ENCODE data around the gene P2RX2. TPM values are rescaled to one million over a fixed set of nuclear protein-coding genes. Genes with fewer than 3 reads are reported as not detected.

P2RX2 gene
- total RNA-seq, 6 donors from 2014 or later = 0.27 to 4.4 (median 1.00) TPM; not detected in 2

DNA sequence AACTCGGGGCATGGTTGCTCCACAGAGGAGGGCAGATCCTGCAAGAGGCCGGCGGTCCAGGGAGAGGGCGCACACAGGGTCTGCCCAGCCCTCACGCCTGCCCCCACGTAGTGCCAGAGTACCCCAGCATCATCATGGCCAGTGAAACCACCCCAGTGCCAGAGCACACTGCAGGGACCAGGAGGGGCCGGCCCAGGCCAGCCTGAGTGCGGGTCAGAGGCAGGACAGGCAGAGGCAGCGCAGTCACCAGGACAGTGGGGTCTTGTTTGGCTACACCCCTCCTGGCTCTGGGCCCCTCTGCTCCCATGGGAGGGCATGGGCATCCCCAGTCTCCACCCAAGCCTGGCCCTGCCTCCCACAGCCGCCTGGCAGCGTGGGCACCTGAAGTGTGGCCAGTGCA lies 42.9 kb upstream of the P2RX2 start:
- Histone ChIP-seq H3K36me3 (peaks cover 6 to 67% (median 49%) of the 10 kb centered on the region in 4 donors), H3K4me3 (no peak overlapping the region), H3K4me1 (peaks cover 0 to 11% (median 2%) of the 10 kb centered on the region in 4 donors), H3K27ac (no peak overlapping the region), H3K27me3 (no peaks in the 10 kb centered on the region), H3K9me3 (no peaks in the 10 kb centered on the region)
- DNase-seq (peak in 1 of 2 donors; percentile 78), ATAC-seq (ENCODE audit: low FRiP score in 2 of 2) (no peak)
- TF ChIP-seq POLR2AphosphoS5 (IDR thresholded peaks at IDR 0.05) = no peak
- TF ChIP-seq, protein P1, sequence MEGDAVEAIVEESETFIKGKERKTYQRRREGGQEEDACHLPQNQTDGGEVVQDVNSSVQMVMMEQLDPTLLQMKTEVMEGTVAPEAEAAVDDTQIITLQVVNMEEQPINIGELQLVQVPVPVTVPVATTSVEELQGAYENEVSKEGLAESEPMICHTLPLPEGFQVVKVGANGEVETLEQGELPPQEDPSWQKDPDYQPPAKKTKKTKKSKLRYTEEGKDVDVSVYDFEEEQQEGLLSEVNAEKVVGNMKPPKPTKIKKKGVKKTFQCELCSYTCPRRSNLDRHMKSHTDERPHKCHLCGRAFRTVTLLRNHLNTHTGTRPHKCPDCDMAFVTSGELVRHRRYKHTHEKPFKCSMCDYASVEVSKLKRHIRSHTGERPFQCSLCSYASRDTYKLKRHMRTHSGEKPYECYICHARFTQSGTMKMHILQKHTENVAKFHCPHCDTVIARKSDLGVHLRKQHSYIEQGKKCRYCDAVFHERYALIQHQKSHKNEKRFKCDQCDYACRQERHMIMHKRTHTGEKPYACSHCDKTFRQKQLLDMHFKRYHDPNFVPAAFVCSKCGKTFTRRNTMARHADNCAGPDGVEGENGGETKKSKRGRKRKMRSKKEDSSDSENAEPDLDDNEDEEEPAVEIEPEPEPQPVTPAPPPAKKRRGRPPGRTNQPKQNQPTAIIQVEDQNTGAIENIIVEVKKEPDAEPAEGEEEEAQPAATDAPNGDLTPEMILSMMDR (IDR thresholded peaks at IDR 0.05) = no peak
- no peak for TF ChIP-seq POLR2A (IDR thresholded peaks at IDR 0.05)
- no peak for TF ChIP-seq EP300 (IDR thresholded peaks at IDR 0.05)
- 98 to 99% methylated on average over 7 to 11 of the region's 11 CpGs for WGBS, 2 donors

DNA sequence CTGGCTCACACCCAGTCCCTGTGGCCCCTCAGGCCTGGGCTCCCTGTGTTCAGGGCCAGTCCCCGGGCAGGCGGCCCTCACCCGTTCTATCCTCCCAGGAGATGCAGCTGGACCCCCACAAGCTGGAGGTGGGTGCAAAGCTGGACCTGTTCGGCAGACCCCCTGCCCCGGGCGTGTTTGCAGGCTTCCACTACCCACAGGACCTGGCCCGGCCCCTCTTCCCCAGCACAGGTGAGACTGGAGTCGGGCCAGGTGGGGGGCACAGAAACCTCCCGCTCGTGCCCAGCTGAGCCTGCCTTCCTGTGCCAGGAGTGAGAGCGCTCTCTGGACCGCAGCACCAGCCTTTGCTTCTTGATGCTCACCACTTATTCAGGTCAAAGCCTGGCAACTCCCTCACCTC lies 41.9 kb upstream of the P2RX2 start:
- 92 to 98% methylated on average over 9 to 12 of the region's 12 CpGs for WGBS, 2 donors
- no peak for ATAC-seq (ENCODE audit: low FRiP score in 2 of 2)

DNA sequence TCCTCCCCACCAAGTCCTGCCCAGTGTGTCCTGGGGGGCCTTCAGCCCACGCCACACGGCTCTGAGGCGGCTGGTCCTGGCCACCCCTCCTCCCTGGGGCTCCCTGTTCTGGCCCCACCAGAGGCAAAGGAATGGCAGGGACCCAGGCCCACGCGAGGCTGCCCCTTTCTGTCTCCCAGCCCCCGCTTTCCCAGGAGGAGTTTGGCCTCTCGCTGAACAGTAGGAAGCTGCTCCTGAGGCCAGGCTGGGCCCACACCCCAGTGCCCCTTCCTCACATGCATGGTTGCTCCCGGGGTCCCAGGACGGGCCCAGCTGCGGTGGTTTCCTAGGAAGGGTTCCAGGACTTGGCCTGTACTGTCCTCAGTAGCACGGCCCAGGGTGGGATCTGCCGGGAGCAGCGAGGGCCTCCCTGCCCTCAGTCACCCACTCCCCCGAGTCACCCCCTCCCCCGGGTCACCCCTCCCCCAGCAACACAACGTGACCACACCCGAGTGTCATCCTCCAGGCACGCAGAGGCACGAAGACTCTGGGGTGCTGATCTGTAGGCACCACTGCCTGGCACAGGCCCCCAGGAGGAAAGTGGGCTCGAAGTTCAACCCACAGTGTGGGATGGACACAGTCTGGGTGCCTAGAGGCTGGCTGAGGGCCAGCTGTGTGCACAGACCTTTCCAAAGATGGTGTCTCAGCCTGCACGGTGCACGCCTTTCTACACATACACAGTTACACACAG lies 41.2 kb upstream of the P2RX2 start:
- Histone ChIP-seq H3K36me3 (peaks cover 6 to 73% (median 47%) of the 10 kb centered on the region in 4 donors), H3K9me3 (no peaks in the 10 kb centered on the region), H3K4me3 (no peak overlapping the region), H3K4me1 (peaks cover 0 to under 1% (median 0%) of the 10 kb centered on the region in 4 donors), H3K27me3 (no peaks in the 10 kb centered on the region), H3K27ac (no peak overlapping the region)
- TF ChIP-seq EP300 (IDR thresholded peaks at IDR 0.05) = no peak
- TF ChIP-seq POLR2AphosphoS5 (IDR thresholded peaks at IDR 0.05) = no peak
- TF ChIP-seq POLR2A (IDR thresholded peaks at IDR 0.05) = no peak
- TF ChIP-seq, protein P1 (IDR thresholded peaks at IDR 0.05) = no peak
- ATAC-seq (ENCODE audit: low FRiP score in 2 of 2) (no peak), DNase-seq (peak in 1 of 2 donors; percentile 68)
- WGBS, 2 donors = 89 to 91% methylated on average over 9 to 21 of the region's 22 CpGs

More for the DNA sequence above, 41.9 kb upstream of the P2RX2 start:
- peaks cover 6 to 70% (median 44%) of the 10 kb centered on the region in 4 donors for H3K36me3 ChIP-seq
- TF ChIP-seq POLR2AphosphoS5 (IDR thresholded peaks at IDR 0.05) = no peak
- TF ChIP-seq, protein P1 (IDR thresholded peaks at IDR 0.05) = no peak
- TF ChIP-seq POLR2A (IDR thresholded peaks at IDR 0.05) = no peak
- no peak for TF ChIP-seq EP300 (IDR thresholded peaks at IDR 0.05)
- H3K27me3 ChIP-seq = no peaks in the 10 kb centered on the region
- peaks cover 0 to 7% (median under 1%) of the 10 kb centered on the region in 4 donors for H3K4me1 ChIP-seq
- H3K9me3 ChIP-seq = no peaks in the 10 kb centered on the region
- DNase-seq = peak in 1 of 2 donors; percentile 68
- H3K4me3 ChIP-seq = no peak overlapping the region
- no peak overlapping the region for H3K27ac ChIP-seq

DNA sequence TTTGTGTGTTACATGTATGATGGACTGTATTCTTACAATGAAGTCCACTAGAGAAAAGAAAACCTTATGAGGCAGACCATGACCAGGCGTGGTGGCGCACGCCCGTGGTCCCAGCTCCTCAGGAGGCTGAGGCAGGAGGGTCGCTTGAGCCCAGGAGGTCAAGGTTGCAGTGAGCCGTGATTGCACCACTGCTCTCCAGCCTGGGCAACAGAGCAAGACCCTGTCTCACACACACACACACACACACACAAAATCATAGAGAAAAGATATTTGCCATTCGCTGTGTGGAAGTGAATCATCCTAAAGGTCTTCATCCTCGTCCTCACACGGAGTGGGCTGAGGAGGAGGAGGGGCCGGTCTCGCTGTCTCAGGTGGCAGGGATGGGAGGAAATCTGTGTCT lies 40.5 kb upstream of the P2RX2 start:
- H3K4me3 ChIP-seq = no peak overlapping the region
- H3K9me3 ChIP-seq = no peaks in the 10 kb centered on the region
- no peaks in the 10 kb centered on the region for H3K4me1 ChIP-seq
- TF ChIP-seq EP300 (IDR thresholded peaks at IDR 0.05) = no peak
- no peaks in the 10 kb centered on the region for H3K27me3 ChIP-seq
- ATAC-seq (ENCODE audit: low FRiP score in 2 of 2) (no peak), DNase-seq (peak in 1 of 2 donors; percentile 46)
- no peak overlapping the region for H3K27ac ChIP-seq
- H3K36me3 ChIP-seq = peaks cover 6 to 78% (median 53%) of the 10 kb centered on the region in 4 donors
- 90% methylated on average over 5 to 11 of the region's 11 CpGs for WGBS, 2 donors

DNA sequence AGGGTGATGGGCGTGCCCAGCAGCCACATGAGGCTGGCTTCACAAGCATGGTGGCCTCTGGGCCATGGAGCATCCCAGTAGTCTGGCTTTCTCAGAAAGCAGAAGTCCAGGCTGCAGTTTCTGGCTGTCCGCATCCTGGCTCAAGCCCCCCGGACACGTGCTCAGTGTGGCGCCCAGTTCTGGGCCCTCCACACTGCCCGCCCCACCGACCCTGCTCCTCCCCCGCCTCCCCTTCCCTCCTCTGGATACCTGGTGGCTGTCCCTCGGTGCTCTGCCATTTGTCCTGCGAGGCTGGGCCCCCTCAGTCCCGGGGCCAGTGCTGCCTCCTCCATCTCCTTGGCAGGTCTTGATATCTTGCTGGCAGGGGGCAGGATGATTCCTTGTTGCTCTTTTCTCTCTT lies 39.8 kb upstream of the P2RX2 start:
- Histone ChIP-seq H3K27me3 (no peaks in the 10 kb centered on the region), H3K4me1 (no peaks in the 10 kb centered on the region), H3K4me3 (no peak overlapping the region), H3K9me3 (no peaks in the 10 kb centered on the region), H3K36me3 (peaks cover 6 to 74% (median 54%) of the 10 kb centered on the region in 4 donors), H3K27ac (no peak overlapping the region)
- WGBS, 2 donors = 79 to 94% methylated on average over 7 to 9 of the region's 11 CpGs
- DNase-seq = peak in 1 of 2 donors; percentile 56
- TF ChIP-seq POLR2AphosphoS5 (IDR thresholded peaks at IDR 0.05) (no peak), EP300 (IDR thresholded peaks at IDR 0.05) (no peak), POLR2A (IDR thresholded peaks at IDR 0.05) (no peak)
- TF ChIP-seq, protein P1 (IDR thresholded peaks at IDR 0.05) = no peak
- no peak for ATAC-seq (ENCODE audit: low FRiP score in 2 of 2)

All from upper lobe of left lung (tissue), 6 donors.